NK-92 treated with Interleukin-12 subunit alpha and Interleukin-12 subunit beta, amount 100 ng/mL, for 24 hours (cell line): ENCODE measurements around the gene CCDC85C.

Source experiments
- DNase-seq: peaks from one replicate; lab custom pipeline; 2025; lab: John Stamatoyannopoulos, UW

The CCDC85C gene

DNA sequence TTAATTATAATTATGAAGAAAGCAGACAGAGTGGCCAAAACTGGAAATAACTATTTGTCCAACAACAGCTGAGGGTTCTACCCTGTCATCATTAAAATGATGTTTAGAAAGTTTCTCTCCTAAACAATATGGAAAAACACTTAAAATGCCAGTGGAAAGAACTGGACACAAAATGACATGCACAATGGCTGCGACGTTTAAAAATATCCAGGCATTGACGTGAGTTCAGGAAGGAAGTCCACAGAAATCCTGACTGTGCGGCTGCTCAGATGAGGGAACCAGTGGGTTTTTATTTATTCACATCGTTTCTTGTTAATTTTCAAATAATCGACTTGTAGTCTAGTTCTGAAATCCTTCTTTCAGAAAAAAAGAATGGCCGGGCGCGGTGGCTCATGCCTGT, 64.5 kb downstream of the CCDC85C start:
- DNase-seq = no peak

DNA sequence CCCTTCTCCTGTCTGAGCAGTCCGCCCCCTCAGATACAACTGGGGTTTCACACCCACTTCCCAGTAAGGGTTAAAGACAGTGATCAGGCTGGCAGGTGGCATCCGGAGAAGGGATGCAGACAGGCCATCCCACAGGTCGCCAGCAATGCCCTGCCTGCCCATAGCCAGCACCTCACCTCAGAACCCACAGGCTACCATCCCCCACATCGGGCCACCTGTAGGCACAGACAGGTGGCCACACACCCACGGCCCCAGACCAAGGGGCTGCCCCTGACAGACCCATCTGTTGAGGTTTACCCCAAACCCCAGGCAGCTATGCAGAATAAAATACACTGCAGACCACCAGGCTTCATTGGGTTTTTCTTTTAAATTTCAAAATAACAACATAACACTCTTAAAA, 65.3 kb downstream of the CCDC85C start:
- no peak for DNase-seq

DNA sequence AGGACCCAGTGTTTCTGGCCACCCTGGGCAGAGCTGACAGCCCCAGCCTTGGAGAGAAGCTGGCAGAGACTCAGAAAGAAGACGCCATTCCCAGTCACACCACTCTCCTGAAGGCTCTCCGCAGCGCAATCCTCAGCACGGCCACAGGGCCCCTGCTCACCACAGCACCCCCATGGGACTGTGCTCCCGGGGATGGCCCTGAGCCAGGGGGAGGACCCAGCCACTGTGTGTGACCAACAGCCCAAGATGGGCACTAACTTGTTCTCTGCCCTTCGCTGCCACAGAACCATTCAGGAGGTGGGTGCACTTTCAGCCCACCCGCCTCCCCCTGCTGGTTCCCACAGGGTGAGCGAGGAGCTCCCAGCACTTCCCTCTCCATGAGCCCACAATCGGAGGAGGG, 65.7 kb downstream of the CCDC85C start:
- no peak for DNase-seq

DNA sequence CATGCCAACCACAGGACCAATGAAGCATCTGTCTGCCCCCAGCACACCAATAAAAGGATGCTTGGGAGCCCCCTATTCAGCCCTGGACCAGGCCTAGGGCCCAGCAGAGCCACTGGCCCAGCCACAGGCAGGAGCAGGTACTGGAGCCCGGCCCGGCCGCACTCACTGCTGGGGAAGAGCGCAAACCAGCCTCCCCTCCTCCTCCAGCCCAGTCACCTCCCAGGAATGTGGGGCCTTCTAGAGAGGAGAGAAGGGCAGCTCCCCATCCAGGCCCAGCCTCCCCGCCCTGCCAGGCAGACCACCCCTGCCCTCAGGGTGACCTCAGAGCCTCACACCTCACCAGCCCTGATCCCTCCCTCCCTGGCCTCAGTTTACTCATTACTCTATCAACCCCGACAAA, 66.6 kb downstream of the CCDC85C start:
- DNase-seq = no peak

DNA sequence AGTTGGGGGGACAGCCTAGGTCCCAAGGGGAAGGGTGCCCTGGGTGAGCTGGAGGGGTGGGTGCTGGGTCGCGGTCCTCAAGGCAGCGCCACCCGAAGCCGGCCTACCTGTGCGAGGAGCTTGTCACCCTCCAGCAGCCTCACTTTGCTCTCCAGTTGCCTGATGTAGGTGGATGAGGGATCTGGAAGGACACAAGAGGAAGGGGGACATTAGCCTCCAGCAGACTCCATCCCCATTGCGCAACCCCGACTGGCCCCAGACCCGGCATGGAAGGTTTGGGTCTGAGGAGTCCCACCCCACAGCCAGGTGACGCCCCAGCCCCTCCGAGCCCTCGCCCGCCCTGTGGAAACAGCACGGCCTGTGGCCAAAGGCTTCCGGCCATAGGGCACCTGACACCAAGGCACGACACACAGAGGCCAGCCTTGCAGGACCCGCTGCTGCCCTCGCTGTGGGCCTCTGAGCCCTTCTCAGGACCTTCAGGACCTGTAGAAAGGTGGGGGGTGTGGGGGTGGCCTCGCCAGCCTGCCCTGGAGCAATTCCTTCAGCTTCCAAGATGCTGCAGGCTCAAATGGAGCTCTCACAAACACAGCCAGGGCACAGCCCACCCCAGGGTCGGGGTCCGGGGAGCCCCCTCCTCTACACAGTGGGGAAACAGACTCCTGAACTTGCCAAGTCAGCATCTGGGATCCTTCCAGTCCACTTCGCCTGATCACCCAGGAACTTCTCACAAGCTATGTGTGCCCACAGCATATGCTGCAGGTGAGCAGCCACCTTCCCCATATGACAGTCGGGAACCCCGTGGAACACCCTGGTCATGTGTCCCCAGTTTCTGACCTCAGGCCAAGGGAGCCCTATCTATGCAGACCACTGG, 67.9 kb downstream of the CCDC85C start:
- DNase-seq = no peak

DNA sequence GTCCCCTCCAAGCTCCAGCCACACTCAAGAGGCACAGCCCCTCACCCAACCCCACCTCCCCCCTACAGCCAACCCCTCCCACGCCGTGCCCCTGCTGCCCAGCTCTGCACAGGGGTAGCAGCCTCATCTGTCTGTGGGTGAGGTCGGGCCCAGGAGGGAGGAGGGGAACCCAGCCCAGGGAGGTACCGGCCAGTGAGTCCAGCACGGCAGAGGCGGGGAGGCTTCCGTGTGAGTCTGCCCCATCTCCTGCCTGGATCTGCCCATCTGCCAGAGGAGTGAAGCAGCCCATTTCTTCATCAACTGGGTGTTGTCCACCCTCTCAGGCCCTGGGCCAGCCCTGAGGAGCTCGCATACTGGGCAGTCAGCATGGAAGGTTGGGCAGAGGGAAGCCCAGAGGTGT, 68.6 kb downstream of the CCDC85C start:
- no peak for DNase-seq

DNA sequence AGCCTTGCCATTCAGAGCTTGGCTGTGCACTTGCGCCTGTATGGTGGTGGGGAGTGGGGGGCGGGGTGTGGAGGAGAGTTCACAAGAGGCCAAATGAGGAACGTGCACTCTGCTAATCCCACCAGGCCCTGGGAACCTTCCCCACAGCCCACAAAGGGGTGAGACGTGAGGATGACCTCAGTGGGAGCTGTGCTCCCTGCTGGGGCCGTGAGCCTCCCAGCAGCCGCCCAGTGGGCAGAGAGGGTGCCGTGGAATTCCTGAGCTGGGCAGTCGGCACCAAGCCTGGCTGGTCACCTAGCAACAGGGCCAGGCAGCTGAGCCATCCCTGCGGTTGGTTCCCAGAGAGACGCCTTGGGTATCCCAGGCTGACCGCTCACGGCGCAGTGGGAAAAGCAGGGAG, 69.1 kb downstream of the CCDC85C start:
- no peak for DNase-seq

DNA sequence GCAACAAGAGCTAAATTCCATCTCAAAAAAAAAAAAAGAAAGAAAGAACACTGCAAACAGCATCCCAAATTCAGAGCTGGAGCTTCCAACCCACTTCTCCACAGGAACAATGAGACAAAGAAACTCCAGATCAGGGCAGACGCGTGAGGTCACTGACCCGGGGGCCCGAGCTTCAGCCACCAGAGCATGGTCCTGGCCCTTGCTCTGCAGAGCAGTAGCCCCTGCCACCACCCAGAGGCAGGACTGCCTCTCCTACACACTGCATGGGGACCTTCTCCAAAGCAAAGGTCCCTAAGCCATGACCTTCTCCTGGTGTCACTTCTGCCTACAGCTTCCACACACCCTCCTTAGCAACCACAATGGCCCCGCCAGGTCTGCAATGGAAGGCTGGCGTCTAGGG, 69.7 kb downstream of the CCDC85C start:
- no peak for DNase-seq

DNA sequence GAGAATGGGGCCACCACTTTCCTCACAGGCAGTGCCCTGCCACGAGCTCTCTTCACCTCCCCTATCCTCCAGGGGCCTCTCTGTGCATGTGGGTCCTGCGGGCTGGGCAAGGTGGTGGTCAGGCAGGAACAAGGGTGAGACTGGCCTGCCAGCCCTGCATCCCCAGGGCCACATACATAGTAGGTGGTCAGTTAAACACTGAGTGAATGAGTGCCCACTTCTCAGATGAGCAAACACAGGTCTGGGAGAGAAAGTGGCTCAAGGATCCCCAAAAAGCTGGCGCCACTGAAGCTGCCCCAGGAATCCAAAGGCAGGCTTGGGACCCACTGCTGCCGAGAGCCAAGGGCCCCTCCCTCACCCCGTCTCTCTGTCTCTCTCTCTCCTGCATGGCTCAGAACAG, 71.7 kb downstream of the CCDC85C start:
- DNase-seq = no peak

DNA sequence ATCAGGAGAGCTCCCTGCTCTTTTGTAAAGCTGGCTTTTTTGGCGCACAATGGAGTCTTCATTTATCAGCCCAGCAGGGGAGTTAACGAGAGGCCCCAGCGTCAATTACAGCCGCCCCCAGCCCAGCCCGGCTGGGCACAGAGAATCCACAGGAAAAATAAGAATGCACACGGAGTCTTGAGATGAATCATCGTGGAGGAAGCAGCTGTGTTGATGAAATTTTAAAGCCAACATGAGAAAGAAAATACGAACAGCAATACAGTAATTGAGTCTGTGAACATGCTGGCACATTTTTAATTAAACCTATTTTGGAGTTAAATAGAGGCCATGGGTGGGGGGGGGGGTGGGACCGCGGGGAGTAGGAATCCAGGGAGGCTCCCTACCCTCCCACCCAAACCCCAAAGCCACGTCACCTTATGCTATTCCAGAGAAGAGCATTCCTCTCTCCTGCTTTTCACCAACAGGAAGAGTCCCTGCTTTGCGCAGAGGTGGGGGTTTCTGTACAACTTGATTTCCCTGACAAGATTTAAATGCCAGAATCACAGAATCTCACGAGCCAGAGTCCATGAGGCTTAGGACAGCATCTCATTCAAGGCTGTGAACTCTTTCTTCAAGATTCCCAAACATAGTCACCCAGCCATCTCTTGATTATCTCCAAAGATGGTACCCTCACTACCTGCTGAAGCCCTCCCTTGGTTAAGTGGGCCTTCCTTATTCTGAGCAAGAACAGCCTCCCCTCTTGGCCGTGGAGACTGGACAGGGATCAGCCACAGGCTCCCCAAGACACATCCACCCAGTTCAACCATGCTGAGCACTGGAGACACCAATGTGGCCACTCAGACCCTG, 72.5 kb downstream of the CCDC85C start:
- no peak for DNase-seq

DNA sequence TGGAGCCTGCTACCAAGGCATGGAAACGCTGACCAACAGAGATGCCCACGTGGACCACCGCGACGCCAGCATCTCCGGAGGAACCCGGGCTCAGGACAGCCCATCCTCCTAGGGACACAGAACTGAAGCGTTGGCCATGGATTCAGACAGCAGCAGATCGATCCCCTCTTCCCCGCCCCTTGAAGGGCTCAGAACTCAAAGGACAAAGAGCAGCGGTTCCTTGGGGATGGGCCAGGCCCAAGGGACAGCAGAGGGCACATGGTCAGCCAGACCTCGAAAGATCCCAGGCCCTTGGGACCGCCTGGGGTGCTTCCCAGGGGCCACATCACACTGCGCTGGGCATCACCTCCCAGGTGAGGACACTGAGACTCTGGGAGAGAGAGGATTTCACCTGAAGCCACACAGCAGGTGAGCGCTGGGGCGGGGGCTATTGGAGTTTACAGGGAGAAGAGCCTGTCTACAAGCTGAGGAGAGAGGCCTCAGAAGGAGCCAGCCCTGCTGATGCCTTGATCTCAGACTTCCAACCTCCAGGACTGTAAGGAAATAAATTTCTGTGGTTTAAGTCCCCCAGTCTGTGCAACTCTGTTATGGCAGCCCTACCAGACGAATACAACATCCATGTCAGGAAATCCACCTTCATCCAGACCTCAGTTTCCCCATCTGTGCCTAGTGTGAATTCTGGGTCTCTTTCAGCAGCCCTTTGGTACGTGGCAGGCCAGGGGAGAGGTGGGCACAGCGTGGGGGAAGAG, 73.4 kb downstream of the CCDC85C start:
- DNase-seq = no peak

DNA sequence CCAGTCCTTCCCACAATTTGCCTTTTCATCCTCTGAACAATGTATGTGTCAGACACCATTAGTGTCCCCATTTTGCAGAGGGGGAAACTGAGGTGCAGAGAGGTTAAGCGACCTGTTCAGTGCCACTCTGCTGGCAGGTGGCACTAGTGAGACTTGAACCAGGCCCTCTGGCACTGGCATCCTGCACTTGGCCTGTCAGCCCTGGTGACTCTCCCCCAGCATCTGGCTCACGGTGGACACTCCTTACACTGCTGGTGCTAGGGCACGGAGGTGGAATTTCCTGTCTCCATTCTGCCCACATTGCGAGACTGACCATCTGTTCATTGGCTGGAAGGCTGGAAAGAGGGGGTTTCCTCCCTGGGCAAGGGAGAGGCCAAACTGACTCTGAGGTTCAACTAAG, 74.1 kb downstream of the CCDC85C start:
- DNase-seq = no peak

DNA sequence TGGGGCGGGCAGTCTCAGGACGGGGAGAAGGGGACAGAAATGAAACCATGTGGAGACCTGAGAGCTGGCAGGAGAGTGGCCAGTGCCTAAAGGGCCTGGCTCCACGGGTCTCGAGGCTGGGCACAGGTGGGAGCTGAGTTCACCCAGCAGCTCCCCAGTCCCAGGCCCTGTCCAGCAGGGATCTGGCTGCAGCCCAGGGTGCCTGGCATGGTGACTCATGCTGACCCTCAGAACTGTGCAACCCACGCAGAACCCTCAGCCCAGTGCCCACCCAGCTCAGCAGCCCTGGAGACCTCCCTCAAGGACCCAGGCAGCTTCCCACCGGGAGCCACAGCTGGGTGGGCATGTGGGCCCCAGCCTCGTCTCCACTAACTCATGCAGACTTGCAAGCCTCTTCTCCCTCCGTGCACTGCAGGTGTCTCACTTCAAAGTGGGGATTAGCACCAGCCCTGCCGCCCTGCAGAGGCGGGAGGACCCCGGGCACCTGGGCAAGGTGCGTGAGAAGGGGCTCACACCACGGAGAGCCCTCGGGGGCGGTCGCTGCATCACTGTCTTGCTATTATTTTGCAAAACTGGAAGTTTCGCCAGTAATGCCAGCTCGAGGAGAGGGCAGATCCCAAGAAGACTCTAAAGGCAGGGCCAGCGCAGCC, 76.5 kb downstream of the CCDC85C start:
- no peak for DNase-seq

DNA sequence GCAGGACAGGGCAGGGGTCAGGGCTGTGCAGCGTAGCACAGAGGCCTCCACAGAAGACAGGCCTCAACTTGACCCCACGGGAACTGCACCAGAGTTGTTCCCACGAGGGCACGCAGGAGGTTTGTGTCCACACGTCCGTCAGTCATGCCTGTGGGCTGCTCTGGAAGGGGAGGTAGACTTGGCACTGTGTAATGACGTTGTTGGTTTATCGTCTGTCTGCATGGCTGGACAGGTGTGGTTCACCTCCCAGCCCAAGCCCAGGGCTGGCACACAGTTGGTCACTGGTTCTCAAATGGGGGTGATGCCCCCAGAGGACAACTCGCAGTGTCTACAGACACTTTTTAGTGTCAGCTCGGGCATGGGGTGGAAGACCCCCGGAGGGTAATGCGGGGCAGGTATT, 77.0 kb downstream of the CCDC85C start:
- no peak for DNase-seq

DNA sequence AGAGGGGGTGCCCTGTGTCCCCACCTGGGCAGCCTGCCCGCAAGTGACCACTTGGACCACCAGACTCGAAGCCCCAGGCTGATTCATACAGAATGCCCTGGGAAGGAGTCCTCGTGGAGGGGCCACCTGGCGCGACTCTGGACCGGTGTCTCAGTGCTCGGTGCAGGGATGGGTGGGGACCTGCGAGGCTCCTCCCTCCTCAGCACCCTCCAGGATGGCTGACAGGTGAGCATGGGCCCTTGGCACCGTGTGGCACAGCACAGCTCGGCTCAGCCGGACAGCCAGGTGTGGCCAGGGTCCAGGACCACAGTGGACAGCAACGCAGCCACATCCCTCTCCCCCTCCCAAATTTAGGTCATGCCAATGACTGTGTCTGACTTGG, 78.3 kb downstream of the CCDC85C start:
- no peak for DNase-seq

DNA sequence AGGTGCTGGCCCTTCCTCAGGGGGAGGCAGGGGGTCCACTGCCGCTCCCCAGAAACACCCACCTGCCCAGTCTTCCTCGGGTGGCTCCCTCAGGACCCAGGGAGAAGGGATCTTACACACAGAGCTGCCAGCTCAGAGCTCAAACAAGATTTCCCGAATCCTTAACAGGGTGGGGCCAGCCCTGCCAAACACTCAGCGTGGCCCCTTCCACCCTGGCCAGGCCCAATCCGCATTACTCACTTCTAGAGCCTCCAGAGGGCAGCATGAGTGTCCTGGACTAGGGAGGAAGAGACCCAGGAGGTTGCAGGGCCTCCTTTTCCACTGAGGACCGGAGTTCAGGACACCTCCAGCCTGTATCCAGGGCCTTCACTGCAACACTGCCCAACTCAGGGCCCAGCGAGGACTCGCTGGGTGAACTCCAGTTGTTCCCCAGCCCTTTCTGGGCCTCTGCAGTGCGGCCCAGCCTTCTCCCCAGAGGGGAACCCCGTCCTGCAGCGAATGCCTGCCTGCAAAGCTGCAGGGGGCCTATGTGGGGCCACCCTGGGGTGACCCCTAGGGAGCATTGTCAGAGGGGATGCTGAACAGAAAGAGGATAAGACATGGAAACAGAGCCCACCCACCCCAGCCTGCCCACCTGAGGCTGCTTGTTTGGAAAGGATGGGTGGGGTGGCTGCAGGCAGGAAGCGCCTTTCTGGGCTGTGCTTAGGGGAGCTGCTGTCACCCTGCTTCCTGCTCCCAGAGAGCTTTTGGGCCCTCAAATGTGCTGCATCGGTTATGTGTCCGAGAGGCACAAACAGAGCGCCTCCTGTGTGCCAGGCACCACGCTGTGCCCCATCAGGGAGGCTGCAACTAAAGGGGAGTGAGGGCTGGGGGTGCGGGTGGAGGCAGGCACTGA, 79.0 kb downstream of the CCDC85C start:
- DNase-seq = no peak

DNA sequence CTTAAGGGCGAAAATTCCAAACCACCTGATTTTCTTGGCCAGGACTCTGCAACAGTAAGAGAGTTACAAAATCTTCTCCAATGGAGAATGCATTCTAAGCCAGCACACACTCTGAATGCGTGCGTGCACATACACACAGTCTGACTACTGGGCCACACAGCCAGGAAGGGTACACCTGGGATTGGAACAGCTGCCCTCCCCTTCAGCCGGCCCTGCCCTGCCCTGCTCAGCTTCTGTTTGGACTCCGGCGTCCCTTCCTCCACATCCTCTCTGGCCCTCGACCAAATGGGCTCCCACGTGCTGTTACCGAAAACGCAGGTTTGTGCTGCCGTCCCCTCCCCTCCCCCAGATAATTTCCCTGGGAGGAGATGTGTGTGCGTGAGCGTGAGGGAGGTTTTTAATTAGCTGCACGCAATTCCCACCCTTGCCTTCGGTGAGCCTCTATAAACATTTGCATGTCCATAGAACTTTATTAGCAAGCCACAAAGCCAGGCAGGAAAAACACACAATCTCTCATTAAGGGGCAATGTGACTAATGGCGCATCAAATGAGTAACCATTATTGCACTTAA, 79.8 kb downstream of the CCDC85C start:
- DNase-seq = no peak

DNA sequence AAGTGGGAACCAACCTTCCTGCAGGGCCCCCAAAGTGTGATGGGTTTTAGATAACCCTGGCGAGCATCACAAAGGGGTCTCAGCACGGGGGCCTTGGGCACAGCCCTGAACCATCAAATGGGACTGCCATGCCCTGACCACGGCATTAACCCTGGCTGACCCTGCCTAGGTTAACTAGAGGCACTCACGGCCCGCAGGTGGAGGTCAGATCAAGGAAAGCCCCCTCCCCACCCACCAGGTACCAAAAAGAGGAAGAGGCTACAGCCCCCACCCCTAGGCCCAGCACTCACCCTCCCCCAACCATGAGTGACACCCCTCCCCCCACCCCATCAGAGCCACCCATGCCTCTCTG, 80.3 kb downstream of the CCDC85C start:
- DNase-seq = no peak

DNA sequence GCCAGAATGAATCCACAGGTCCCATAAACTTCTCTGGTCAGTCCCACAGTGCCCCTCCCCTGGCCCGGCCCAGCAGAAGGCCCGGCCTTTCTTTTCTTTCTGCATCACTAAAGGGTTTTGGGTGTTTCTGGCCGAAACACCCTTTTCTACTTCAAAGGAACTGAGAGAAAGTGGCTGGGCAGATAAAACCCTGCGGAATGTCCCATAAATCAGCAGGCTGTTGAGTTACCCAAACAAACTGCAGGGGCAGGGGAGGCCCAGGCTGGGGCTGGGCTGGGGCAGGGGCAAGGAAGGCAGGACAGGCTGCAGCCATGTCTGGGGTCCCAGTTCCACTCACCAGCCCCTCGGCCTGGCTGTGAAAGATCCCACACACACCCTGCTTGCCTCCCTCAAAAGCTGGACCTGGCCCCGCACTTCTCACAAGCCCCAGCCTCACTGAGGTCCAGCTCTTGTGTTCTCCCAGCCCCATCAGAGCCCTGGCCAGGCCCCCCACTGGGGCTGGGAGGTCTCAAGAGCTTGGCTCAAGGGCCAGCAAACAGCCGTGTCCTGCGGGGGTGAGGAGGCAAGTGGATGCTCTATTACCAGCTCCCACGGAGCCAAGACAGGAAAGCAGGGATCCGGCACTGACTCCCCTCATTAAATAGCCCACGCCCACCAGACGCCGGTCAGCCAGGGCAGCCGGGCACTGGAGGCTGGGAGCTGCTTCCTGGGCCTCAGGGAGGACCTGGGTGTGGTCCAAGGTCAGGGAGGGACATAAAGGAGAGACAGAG, 80.9 kb downstream of the CCDC85C start:
- DNase-seq = no peak

DNA sequence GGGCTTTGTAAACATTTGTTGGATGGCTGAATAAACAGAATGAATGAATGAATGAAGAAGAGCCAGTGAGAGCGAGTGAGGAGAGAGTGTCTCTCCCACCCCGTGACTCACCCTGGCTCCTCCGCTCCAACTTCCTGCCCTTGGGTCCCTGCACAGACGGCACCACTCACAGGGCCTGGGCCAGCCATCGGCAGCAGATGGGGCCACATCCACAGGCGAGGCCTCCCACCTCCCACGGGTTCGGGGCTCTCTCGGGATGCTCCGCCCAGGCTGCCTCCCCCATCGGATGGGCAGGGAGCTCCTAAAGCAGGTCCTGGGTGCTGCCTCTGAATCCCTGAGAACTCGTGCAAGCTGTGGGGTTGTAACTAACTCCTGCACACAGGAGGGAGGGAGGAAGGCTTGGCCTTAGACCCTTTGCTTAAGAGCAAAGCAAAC, 81.5 kb downstream of the CCDC85C start:
- no peak for DNase-seq
